Effector CD8-positive, alpha-beta T cell (primary cell): ENCODE data around the gene CYP11A1.

Experiments
- DNase-seq: peaks from one replicate; lab custom pipeline; 2025; lab: John Stamatoyannopoulos, UW

CYP11A1 gene

GRCh38 chr15:74301583-74302361 lies 65.7 kb downstream of the CYP11A1 start:
- no peak for DNase-seq

DNA sequence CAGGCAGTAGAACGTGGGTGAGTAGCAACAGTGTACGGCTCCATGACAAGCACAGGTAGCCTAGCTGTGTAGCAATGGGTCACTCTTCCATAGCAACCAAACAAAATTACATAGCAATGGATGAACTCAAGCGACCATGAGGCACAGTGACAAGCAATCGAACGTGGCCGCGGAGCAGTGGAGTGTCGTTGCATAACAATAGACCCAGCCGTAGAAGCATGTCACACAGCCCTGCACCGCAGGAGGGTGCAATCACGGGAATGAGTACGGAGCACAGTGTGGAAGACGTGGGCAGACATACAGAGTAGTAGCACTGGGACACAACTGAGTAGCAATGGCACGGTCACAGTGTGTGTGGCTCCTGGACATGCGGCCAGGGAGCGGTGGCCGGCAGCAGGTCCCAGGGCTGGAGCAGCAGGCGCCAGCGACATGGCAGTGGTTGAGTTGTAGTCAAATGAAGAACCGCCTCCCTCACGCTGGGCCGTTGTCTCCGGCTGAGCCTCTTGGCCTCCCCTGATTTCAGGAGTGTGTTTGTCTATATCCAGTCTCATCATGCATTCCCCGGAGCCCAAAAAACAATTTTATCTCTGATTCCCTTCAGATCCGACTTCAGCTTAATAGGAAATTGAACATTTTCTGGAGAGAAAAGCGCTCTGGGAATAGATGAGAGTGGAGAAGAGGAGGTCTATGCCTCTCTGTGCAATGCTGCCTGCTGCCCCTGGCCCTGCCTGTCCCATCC lies 67.2 kb downstream of the CYP11A1 start:
- no peak for DNase-seq

DNA sequence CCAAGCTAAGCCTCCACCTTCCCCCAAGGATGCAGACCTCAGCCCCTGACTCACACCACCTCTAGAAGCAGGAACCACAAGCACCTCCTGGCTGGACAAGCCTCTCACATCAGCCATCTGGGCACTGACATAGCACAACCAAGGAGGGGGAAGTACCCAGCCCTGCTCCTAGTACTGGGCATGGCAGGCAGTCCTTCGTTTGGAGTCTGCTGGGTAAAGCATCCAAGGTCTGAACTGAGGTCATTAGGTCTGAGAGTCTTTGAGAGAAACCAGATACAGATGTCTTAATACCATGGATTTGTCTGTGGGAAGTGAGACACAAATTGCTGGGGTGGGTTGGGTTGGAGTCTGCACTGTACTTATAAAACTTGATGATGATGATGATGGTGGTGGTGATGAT lies 69.6 kb downstream of the CYP11A1 start:
- no peak for DNase-seq

DNA sequence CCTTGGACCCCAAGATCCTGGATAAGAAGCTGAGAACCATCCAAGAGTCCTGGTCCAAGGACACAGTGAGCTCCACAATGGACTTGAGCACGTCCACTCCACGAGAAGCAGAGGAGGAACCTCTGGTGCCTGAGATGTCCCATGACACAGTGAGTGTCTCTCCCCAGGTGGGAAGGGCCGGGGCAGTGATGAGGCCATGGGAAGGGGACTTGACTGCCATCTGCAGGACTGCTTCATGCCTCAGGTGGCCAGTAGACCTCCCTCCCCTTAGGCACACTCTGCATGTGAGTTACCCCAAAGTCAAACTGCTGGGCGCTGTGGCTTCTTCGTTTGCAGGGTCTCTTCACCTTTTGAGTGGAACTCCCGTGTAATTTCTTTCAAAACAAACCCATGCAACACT lies 71.6 kb downstream of the CYP11A1 start:
- no peak for DNase-seq

GRCh38 chr15:74294010-74294409 lies 73.4 kb downstream of the CYP11A1 start:
- DNase-seq: no peak

DNA sequence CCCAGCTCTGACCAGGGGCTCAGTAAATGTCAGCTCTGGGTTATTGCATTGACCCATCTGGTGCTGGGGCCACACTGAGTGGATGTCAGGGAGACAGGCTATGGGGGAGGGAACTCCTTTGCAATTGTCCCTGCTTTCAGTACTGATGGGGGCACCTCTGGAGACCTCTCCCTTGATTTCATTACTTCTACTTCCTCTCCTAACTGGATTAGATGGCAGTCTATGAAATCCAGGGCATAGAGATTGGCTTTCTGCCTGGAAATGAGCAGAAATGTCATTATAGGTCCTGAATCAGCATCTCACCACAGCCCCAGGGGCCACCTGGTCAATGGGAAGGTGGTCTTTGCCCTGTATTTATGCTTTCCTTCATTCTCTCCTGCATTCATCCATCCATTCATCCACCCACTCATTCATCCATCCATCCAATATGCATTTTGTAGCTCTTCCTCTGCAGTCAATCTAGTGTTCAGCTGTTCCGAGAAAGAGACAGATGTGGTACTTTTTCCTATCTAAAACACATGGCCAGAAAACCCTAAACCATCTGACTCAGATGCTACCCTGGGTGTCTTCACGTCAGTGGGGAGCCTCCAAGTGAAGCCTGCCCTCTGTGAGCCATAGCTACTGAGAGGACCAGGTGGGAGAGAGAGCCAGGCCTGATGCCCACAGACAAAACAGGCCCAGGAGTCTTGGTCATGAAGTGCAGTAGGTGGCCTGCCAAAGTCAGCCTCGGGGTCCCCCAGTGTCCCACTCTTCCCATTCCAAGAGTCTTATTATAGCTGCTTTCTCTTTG lies 74.2 kb downstream of the CYP11A1 start:
- DNase-seq: no peak

DNA sequence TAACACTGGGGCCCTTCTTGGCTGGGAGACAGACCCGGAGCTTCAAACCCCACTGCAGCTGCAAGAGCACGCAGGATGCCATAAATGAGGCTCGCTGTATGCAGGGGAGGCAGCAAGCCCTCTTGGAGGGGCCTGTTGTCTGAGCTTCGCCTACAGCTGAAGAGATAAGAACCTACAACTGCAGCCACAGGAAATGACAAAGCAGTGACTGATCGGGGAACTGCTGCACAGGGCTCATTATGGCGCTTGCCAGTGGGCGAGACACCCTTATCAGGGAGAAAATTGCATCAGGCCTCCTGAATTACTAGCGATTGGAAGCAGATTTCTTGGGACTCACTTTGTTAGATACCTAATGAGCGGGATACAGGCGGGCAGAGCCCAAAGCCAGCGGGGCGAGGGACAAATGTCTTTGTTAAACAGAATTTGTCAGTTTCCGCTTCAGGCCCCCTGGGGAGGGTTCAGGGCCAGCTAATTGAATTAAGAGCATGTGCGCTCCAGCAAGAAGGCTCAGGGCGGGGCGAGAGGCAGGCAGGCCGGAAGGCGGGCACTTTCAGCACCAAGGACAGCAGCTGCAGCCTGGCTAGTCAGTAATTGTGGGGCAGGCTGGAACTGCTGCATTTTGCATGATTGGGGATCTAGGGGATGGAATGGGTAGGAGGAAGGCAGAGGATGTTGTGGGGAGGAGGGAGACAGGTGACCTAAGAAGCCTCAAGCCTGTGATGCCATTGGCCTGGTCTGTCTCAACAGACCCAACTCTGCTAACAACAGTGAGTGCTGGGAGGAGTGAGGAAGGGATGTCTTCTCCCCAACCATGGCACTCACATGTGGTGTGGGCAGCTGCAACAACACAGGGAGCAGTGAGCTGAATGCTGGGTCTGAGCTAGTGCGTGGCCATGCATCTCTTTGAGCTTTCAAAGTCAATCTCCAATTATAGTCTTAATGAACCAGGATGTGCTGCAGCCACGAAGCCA lies 76.1 kb downstream of the CYP11A1 start:
- peak; percentile 32 for DNase-seq

GRCh38 chr15:74290645-74291044 lies 76.8 kb downstream of the CYP11A1 start:
- no peak for DNase-seq

GRCh38 chr15:74289671-74290070 lies 77.8 kb downstream of the CYP11A1 start:
- DNase-seq: no peak
